ENCODE data around the gene DNAAF2.

DNA sequence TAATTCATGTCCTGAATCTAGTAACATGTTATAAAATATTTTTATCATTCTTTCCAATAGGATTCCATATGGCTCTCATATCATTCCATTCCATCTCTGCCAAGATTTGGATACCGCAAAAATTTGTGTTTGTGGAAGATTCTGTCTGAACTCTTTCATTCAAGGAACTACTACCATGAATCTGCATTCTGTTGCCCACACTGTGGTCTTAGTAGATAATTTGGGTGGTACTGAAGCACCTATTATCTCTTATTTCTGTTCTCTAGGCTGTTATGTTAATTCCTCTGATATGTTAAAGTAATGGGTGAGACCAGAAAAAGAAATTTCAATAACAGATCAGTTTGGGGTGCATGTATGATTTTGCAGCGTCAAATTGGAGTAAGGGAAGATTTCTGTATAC, 20.8 kb downstream of the DNAAF2 start:
- TF ChIP-seq SIN3A (IDR thresholded peaks at IDR 0.05; ENCODE audit: borderline replicate concordance, insufficient read depth, low read length) (no peak), POLR2AphosphoS5 (IDR thresholded peaks at IDR 0.05; ENCODE audit: low read depth, low read length) (no peak)

Data from PFSK-1 (cell line).